GM12864 (cell line): Measurements from ENCODE around the gene ARID1B.

Experiments
- DNase-seq: peaks from one replicate; pipeline ENCODE4 v3.0.0-alpha.2; 2011; ENCODE audit warnings: low read depth
- H3K4me3 ChIP-seq: 2 replicates; pipeline ENCODE4 v1.5.1; 2011; ENCODE audit warnings: mild to moderate bottlenecking, low read depth, low read length, control low read depth
- CTCF ChIP-seq: IDR thresholded peaks from 2 replicates; pipeline ENCODE4 v1.5.1; 2011; ENCODE audit warnings: low read depth, mild to moderate bottlenecking, moderate library complexity, low read length, control low read depth, inconsistent platforms; ENCODE audit errors: missing control alignments

The ARID1B gene

GRCh38 chr6:157215717-157216116 lies 438.5 kb downstream of the ARID1B start:
- no peak for TF ChIP-seq CTCF
- no peak overlapping the region for H3K4me3 ChIP-seq
- no peak for DNase-seq

GRCh38 chr6:157216570-157216969 lies 439.4 kb downstream of the ARID1B start:
- TF ChIP-seq CTCF = no peak
- H3K4me3 ChIP-seq = no peak overlapping the region
- no peak for DNase-seq

- H3K4me3 ChIP-seq = no peak overlapping the region
- DNase-seq = no peak
- TF ChIP-seq CTCF = no peak
These were observed 440.2 kb downstream of the ARID1B start for GRCh38 chr6:157217198-157217893.

- no peak for DNase-seq
- no peak overlapping the region for H3K4me3 ChIP-seq
- no peak for TF ChIP-seq CTCF
These were observed 440.8 kb downstream of the ARID1B start for GRCh38 chr6:157217894-157218370.

- no peak for DNase-seq
- no peak for TF ChIP-seq CTCF
- H3K4me3 ChIP-seq = no peak overlapping the region
These were observed 441.4 kb downstream of the ARID1B start for GRCh38 chr6:157218371-157219198.

GRCh38 chr6:157219201-157220200 lies 442.3 kb downstream of the ARID1B start:
- no peak overlapping the region for H3K4me3 ChIP-seq
- DNase-seq = no peak
- TF ChIP-seq CTCF = no peak
